Hematopoietic multipotent progenitor cell (in vitro differentiated cells): ENCODE results near the gene NPSR1. TPM values are rescaled to one million over a fixed set of nuclear protein-coding genes. Genes with fewer than 3 reads are reported as not detected.
"Not testable (repeated sequence)": the region's sequence is repeated elsewhere in the genome, so short reads cannot be mapped to it uniquely, and the experiment has no call there.

Experiments
- DNase-seq, 3 donors: peaks; one replicate each; pipeline ENCODE4 v3.0.0-alpha.2; 2011 to 2015; ENCODE audit warnings: low read depth in 2 of 3, low spot score in 2 of 3
- small RNA-seq: library from RNA; depleted of rRNA; stranded (forward); fragments of <200 nt; gene quantifications from one replicate; pipeline ENCODE3, GENCODE V24; 2012
- total RNA-seq: library from RNA; depleted of rRNA; stranded (reverse); fragments of >200 nt; gene quantifications from one replicate; pipeline ENCODE4 v1.2.3, GENCODE V29; 2012

The NPSR1 gene
- total RNA-seq, 1 donor: under 0.01 TPM

DNA sequence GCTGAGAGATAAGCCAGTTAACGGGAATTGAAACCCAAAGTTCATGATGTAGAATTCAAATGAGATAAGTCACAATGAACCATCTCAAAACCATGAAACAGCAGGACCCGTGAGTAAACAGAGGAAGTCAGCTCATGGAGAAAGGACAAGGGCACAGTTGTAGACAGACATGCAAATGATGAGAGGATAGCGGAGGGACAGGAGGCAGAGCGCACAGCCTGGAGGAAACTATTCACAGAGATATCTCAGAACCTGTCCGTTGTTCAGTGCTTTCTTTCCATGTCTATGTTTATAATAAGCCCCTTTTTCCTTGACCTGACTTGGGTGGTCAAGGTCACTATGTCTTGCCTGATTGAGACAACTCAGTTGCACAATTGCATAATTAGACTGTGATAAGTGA is 208.2 kb downstream of the NPSR1 start:
- not testable (repeated sequence) for DNase-seq

- DNase-seq: not testable (repeated sequence)
These were observed 209.3 kb downstream of the NPSR1 start for GRCh38 chr7:34867341-34867740.

DNA sequence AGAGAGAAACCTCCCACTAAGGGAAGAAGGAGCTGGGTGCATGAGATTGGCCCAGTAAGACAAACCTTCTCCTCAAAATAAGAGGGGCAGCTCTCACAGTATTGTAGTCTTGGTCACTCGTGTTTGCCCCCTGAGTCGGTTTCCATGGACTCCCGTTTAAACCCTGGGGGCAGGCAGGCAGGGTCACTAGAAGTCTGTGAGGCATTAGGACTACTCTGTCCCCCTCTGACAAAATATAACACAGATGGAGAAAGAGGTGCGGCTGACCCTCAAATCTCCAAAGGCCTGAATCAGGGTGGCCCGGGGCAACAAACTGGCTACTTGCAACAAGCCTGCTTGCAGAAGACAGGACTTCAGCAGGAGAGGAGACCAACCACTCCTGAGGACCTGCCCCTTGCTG is 210.6 kb downstream of the NPSR1 start:
- not testable (repeated sequence) for DNase-seq

DNA sequence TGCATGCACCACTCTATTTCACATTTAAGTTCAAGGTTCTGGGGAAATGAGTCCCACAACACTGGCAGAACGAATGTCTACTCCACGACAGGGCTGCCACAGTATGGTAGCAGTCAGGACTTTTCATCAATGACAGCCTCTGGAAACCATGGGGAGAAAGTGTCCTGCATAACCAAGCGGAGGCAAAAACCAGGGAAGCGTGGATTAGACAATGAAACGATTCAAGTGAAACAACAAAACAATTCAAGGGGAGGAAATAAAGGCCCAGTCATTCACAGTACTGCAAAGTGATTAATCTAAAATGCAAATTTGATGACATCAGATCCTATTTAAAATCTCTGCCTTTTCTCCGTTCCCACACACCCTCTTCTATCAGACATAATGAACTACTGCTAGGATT is 211.0 kb downstream of the NPSR1 start:
- DNase-seq: no peak

DNA sequence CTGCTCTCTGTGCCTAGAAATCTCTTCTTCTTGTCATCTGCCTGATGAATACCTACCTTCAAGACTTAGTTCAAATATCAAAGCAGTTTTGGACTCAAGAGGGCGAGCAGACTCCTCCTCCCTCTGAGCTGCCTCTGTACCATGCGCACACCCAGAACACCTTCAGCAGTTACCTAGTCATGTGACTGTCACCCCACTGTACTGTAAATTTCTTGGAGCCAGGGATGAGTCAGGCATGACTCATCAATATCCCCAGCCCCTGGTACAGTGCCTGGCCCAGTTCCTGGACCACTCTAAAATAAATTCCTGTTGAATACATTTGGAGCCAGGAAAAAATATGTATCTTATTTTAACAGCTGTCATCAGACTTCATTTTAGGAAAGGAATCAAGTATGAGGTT is 212.0 kb downstream of the NPSR1 start:
- DNase-seq: not testable (repeated sequence)

GRCh38 chr7:34874329-34874728 is 216.3 kb downstream of the NPSR1 start:
- DNase-seq: not testable (repeated sequence)

GRCh38 chr7:34875481-34875880 is 217.5 kb downstream of the NPSR1 start:
- DNase-seq: no peak

GRCh38 chr7:34878944-34879735 is 221.1 kb downstream of the NPSR1 start:
- not testable (repeated sequence) for DNase-seq

- no peak for DNase-seq
These were observed 221.9 kb downstream of the NPSR1 start for GRCh38 chr7:34879871-34880270.

DNA sequence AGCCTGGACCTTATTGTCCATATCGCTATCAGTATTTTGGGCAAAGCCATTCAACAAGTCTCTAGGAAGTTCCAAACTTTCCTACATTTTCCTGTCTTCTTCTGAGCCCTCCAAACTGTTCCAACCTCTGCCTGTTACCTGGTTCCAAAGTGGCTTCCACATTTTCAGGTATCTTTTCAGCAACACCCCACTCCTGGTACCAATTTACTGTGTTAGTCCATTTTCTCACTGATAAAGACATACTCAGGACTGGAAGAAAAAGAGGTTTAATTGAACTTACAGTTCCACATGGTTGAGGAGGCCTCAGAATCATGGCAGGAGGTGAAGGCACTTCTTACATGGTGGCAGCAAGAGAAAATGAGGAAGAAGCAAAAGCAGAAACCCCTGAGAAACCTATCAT is 225.8 kb downstream of the NPSR1 start:
- not testable (repeated sequence) for DNase-seq

- DNase-seq: no peak
These were observed 228.8 kb downstream of the NPSR1 start for GRCh38 chr7:34886856-34887255.

DNA sequence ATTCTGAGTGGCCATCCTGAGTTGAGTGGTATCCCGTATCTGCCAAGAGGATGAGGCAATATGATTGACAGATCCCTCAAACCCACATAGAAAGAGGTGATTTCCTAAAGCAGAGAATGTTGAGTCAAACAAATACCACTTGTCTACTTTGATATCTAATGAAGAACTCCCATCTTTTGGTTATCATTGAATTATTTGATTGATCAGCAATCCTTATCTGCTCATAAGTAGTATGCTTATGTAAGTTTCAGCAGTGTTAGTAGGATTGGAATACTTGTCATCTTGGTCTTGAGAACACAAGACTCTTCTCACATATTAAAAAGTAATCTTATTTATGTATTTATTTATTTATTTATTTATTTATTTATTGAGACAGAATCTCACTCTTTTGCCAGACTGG is 231.9 kb downstream of the NPSR1 start:
- DNase-seq: no peak

- DNase-seq: no peak
These were observed 237.2 kb downstream of the NPSR1 start for GRCh38 chr7:34895202-34895601.

Small RNA genes within 50 kb of the gene (small RNA-seq; reads per million reads assigned to genes)
- gene RF00322 (not detected), gene RN7SL132P (not detected)
